ES-I3 (cell line): ENCODE data around the gene CRACR2B.

Experiments
- H3K36me3 ChIP-seq: 2 replicates; pipeline ENCODE4 v1.6.1; 2013; ENCODE audit warnings: mild to moderate bottlenecking, low read length, control low read depth, moderate library complexity; ENCODE audit not compliant: insufficient read depth
- H3K4me1 ChIP-seq: 2 replicates; pipeline ENCODE4 v1.6.1; 2013; ENCODE audit warnings: mild to moderate bottlenecking, control low read depth, low read length; ENCODE audit not compliant: insufficient read depth
- H3K9ac ChIP-seq: 2 replicates; pipeline ENCODE4 v1.6.1; 2013; ENCODE audit warnings: low read depth, mild to moderate bottlenecking, low read length, moderate library complexity
- H3K9me3 ChIP-seq: 2 replicates; pipeline ENCODE4 v1.6.1; 2013; ENCODE audit warnings: mild to moderate bottlenecking, low read length, moderate library complexity; ENCODE audit not compliant: control insufficient read depth, insufficient read depth

CRACR2B gene

GRCh38 chr11:854601-855329 lies 27.0 kb downstream of the CRACR2B start:
- no peaks in the 10 kb centered on the region for H3K9me3 ChIP-seq
- H3K9ac ChIP-seq, result no peak overlapping the region
- H3K4me1 ChIP-seq, result peaks cover 3% of the 10 kb centered on the region; the same call in 1 of the 2 replicates
- no peaks in the 10 kb centered on the region for H3K36me3 ChIP-seq

DNA sequence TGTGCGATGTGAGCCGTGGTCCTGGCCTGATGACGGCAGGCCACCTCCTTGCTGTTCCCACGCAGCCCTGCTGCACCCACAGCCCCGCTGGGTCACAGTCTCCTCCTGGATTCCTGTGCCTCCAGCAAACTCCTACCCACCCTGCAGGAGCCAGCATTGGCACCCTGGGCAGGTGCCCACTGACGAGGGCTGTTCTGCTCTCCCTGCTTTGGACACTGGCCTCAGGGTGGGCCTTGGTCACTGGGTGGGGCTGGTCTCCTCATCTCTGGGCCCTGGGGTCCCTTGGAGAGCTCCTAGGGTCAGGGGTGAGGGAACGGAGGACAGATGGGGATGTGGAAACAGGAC lies 27.6 kb downstream of the CRACR2B start:
- Histone ChIP-seq H3K9me3 (no peaks in the 10 kb centered on the region), H3K4me1 (peaks cover 3% of the 10 kb centered on the region; the same call in 1 of the 2 replicates), H3K9ac (no peak overlapping the region), H3K36me3 (no peaks in the 10 kb centered on the region)

DNA sequence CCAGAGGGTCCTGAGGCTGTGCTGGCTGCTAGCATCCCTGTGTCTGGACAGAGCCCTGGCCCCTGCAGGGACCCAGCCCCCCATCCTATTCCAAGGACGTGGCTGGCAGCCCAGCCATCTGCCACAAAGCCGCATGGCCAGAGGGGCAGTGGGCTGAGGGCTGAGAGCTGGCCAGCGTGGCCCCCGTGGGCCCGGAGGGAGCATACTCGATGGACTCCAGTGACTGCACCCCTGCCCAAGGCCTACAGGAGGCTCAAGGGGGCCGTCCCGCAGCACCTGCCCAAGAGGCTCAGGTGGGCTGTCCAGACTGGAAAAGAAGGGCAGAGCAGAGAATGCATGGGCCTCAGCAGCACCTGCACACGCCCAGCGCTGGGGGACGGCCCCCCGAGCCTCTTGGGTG lies 28.1 kb downstream of the CRACR2B start:
- H3K4me1 ChIP-seq, result peaks cover 3% of the 10 kb centered on the region; the same call in 1 of the 2 replicates
- H3K36me3 ChIP-seq, result no peaks in the 10 kb centered on the region
- H3K9ac ChIP-seq, result no peak overlapping the region
- no peaks in the 10 kb centered on the region for H3K9me3 ChIP-seq

DNA sequence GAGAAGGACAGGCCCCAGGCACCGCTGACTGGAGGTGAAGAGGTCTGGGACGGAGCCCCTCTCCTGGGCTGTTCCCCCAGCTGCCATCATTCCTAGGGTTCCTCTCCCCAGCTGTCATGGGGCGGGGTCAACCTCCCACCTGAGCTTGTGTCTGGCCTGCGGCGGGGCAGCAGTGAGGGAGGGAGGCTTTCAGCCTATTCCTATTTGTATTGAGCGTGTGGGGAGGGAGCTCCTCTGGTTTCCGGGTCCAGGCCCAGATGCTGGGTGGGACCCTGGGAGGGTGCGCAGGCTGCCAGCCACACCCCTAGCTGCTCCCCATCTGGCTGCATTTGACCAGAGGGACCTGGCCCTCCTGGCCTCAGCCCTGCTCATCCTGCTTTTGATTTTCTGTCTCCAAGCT lies 28.7 kb downstream of the CRACR2B start:
- no peaks in the 10 kb centered on the region for H3K36me3 ChIP-seq
- H3K4me1 ChIP-seq, result peaks cover 3% of the 10 kb centered on the region; the same call in 1 of the 2 replicates
- no peaks in the 10 kb centered on the region for H3K9me3 ChIP-seq
- no peak overlapping the region for H3K9ac ChIP-seq

GRCh38 chr11:858053-858761 lies 30.5 kb downstream of the CRACR2B start:
- no peak overlapping the region for H3K9ac ChIP-seq
- H3K4me1 ChIP-seq, result peaks cover 14% of the 10 kb centered on the region
- H3K9me3 ChIP-seq, result no peaks in the 10 kb centered on the region
- no peaks in the 10 kb centered on the region for H3K36me3 ChIP-seq

GRCh38 chr11:858762-859339 lies 31.1 kb downstream of the CRACR2B start:
- Histone ChIP-seq H3K9ac (no peak overlapping the region), H3K4me1 (peaks cover 19% of the 10 kb centered on the region), H3K9me3 (no peaks in the 10 kb centered on the region), H3K36me3 (no peaks in the 10 kb centered on the region)

DNA sequence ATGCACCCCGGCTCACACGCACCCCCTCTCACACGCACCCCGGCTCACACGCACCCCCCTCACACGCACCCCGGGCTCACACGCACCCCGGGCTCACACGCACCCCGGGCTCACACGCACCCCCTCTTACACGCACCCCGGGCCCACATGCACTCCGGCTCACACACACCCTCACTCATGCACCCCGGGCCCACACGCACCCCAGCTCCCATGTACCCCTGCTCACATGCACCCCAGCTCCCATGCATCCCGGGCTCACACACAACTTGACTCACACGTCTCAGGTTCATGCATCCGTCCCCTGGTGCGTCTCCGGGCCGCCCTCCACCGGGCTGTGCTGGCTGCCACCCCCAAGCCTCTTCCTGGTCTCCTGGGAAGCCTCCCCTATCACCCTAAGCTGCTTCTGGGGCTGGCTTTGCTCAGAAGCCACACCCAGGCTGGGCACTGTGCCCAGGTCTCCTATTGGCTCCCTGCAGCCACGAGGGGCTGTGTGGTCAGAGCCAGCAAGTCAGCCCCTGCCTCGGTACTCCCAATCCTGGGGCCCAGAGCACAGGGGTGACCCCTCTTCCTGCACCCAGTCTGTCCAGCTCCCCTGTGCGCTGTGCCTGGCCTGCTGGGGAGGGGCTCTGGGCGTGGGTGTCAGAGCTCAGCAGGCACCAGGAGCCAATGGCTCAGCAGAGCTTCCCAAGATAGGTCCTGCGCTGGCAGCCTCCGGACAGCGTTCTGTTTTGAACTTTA lies 31.8 kb downstream of the CRACR2B start:
- Histone ChIP-seq H3K9ac (no peak overlapping the region), H3K9me3 (no peaks in the 10 kb centered on the region), H3K4me1 (peaks cover 21% of the 10 kb centered on the region), H3K36me3 (no peaks in the 10 kb centered on the region)

DNA sequence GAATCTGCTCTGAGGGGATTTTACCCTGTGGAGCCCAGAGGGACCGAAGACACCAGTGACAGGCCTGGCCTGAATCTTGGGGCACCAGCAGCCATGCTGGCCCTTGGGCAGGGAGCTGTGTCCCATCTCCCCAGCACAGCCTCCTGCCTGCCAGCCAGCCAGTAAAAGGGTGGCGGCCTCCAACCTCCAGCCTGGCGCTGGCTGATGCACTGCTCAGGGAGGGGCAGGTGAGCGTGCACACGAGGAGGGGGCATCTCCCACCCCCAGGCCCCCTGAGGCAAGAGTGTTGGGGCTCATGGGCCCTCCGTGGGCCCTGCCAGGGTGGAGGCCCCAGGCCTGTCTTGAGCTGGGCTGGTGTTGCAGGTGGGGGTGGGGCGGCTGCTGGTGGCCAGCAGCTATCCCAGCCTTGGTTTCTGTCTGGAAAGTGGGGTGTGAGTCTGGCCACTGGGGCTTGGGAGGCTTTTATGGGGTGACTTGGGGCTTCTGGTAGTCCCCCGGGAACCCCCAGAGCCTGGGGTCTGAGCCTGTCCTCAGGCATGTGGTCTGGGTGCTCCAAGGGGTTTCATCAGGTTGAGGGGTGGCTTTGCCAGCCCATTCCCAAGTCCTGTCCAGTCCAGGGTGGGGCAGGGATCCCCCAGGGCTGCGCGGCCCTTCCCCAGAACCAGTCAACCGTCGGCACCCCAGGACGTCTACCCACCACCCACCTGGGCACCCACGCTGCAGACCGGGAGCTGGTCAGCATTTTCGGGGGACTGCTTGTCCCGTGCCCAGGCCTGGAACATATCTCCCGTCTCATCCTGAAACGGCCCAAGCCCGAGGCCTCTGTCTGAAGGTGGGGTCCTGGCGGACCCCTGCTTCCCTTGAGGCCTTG lies 32.8 kb downstream of the CRACR2B start:
- Histone ChIP-seq H3K9ac (no peak overlapping the region), H3K4me1 (peaks cover 21% of the 10 kb centered on the region), H3K36me3 (no peaks in the 10 kb centered on the region), H3K9me3 (no peaks in the 10 kb centered on the region)

GRCh38 chr11:861105-861479 lies 33.4 kb downstream of the CRACR2B start:
- H3K9me3 ChIP-seq, result no peaks in the 10 kb centered on the region
- no peak overlapping the region for H3K9ac ChIP-seq
- no peaks in the 10 kb centered on the region for H3K36me3 ChIP-seq
- H3K4me1 ChIP-seq, result peaks cover 21% of the 10 kb centered on the region

DNA sequence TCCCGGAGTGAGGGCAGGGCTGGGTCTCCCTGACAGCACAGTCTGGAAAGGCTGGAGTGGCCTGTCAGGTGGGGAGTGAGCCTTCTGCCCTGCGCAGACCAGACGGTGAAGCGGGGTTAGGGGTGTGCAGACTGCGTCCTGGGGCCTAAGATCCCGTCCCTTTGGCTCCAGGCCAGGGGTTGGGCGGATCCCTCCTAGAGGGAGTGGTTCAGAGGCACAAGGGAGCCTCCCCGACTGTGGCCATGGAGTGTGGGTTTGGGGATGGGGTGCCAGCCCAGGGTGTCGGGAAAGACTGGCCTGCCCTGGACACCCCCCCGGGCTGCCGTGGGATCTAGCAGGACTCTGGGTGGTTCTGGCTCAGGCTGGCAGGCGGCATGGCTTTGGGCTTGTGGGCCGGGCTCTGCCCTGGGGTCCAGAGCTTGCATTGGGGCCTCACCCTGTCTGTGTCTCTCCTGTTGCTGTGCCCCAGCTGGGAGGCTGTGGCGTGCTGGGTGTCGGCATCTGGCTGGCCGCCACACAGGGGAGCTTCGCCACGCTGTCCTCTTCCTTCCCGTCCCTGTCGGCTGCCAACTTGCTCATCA lies 34.5 kb downstream of the CRACR2B start:
- no peaks in the 10 kb centered on the region for H3K36me3 ChIP-seq
- H3K4me1 ChIP-seq, result peaks cover 21% of the 10 kb centered on the region
- no peaks in the 10 kb centered on the region for H3K9me3 ChIP-seq
- H3K9ac ChIP-seq, result peak overlapping the region; percentile 21; the same call in 1 of the 2 replicates

DNA sequence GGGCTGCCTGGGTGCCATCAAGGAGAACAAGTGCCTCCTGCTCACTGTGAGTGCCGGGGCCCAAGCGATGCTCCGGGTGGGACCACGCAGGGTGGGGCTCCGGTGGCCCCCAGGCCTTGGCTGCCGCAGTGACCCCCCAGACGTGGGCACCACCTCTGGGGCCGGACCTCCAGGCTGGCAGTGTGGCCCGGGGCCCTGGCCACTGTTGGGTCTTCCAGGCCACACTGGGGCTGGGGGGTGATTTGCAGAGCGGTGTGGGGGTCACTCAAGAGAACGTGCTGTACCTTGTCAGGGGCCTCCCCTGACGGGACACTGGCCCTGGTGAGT lies 34.9 kb downstream of the CRACR2B start:
- H3K9me3 ChIP-seq, result no peaks in the 10 kb centered on the region
- peak overlapping the region; percentile 21 for H3K9ac ChIP-seq
- H3K36me3 ChIP-seq, result no peaks in the 10 kb centered on the region
- H3K4me1 ChIP-seq, result peaks cover 21% of the 10 kb centered on the region

GRCh38 chr11:863023-863909 lies 35.5 kb downstream of the CRACR2B start:
- Histone ChIP-seq H3K4me1 (peaks cover 21% of the 10 kb centered on the region), H3K9ac (peak overlapping the region; percentile 21)

More at GRCh38 chr11:863023-863909, 35.5 kb downstream of the CRACR2B start:
- Histone ChIP-seq H3K9me3 (no peaks in the 10 kb centered on the region), H3K36me3 (no peaks in the 10 kb centered on the region)
